Fibroblast of gingiva (primary cell): ENCODE measurements around the gene PDLIM3.
"Not testable (repeated sequence)": the region's sequence is repeated elsewhere in the genome, so short reads cannot be mapped to it uniquely, and the experiment has no call there.

Experiments used
- DNase-seq: peaks from one replicate; pipeline ENCODE4 v3.0.0-alpha.2; 2011; ENCODE audit warnings: low read depth

The PDLIM3 gene, protein sequence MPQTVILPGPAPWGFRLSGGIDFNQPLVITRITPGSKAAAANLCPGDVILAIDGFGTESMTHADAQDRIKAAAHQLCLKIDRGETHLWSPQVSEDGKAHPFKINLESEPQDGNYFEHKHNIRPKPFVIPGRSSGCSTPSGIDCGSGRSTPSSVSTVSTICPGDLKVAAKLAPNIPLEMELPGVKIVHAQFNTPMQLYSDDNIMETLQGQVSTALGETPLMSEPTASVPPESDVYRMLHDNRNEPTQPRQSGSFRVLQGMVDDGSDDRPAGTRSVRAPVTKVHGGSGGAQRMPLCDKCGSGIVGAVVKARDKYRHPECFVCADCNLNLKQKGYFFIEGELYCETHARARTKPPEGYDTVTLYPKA

DNA sequence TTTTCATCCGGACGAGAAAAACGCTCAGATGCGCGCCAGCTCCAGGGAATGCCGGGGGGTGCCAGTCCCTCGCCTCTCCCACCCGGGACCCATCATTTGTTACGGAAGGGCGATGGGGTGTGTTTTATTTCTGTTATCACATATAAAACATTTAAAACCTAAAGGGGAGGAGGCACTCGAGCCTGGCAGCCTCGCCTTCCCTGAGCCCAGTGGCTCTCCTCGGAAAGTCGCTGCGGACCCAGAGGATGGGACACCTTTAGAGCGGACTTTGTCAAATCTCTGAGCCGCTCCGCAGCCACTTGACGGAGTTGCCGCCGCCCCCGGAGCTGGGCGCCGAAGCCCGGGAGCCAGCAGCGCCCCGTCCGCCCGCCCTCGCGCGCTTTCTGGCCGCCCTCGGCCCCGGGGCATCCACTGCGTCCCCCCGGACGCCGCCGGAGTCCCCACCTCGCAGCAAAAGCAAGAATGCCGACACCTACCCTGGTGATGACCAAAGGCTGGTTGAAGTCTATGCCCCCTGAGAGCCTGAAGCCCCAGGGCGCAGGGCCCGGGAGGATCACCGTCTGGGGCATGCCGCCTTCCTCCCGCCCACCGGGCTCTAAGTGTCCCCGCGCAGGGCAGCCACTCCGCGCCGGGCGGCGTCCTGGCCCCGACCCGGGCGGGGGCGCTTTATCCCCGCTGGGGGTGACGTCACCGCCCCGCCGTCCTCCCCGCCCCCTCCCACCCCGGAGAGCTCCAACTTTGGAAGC is at the start of gene PDLIM3:
Gene PDLIM3 (minus strand): TSS at position 642 of the 746 bp plus-strand sequence. CDS start 73 bp downstream, at position 569.
- no peak for DNase-seq

DNA sequence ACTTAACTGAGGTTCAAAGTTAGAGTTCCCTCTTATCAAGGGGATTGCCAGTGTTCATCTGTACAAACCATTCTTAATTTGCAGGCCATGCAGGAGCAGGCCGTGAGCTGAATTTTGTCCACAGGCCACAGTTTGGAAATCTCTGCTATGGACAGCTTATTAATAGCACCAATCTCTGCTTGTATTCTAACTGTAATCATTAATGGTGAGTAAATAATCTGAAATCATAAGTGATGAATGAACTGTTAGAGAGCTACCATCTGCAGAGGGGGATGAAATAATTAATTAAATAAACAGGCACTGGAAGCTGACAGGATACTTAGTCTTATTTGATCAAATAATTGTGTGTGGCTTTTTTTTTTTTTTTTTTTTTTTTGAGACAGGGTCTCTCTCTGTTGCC is 48.5 kb upstream of the PDLIM3 start:
- DNase-seq, result no peak

DNA sequence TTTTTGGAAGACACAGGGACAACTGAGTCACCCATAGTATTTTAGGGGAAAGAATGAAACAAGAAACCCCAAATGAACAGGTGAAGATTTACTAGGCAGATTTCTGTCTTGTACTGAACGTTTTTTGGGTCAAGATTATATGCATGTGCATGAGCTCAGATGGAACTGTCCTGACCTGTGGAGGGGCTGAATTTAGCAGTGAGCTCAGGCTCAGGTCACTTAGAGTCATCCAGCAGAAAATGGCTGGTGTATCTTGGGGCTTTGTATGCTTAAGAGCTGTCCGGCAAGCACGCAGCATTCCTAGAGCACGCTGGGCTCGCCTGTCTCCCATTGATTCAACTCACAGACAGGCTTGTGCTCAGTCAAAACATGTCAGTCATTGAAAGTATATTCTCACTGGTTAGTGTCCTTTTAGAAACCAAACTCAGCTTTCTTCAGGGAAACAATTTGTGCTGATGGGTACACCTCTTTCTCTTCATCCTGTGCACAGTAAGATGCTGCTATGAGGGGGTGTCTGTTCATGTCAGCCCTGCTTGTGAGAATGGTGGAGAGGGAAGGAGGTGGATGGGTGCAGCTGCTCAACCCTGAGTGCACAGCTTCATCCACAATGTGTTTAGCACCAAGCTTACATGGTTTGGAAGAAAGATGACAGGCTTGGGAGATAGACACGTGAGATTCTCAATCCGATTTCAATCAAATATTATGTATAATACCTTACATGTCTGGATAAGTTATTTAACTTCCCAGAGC is 47.5 kb upstream of the PDLIM3 start:
- no peak for DNase-seq

DNA sequence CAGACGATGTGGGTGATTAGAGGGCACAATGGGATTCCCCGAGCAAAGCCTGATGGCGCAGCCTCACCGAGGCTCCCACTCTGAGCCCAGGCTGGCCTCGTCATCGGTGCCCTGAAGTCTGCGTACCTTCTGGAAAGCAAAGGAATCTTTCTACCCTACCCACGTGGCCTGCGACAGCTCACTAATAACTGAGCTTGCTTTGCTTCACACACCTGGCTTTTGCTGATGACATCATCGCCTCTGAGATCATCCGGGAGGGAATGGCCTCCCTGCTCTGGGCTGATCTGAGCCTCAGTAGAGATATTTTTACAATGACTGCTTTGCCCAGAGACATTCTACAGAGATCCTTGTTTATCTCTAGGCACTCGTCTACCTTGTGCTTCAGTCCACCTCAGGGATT is 45.4 kb upstream of the PDLIM3 start:
- DNase-seq, result no peak

DNA sequence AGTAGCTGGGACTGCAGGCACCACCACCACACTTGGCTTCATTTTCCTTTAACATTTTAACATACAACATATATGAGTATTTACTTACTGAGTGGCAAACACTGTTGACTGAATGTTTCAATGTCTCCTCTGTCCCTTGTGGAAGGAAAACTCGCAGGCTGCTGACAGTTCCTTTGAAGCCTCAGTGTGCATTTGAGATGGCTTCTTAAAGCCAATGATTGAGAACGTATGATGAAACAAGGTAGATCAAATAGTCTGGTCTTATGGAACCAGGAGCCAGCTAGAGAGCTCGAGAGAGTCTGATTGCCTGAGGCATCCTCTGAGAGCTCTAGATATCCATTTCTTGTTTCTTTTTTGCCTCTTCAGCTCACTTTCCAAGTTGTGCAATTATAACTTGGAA is 43.0 kb upstream of the PDLIM3 start:
- DNase-seq, result no peak

DNA sequence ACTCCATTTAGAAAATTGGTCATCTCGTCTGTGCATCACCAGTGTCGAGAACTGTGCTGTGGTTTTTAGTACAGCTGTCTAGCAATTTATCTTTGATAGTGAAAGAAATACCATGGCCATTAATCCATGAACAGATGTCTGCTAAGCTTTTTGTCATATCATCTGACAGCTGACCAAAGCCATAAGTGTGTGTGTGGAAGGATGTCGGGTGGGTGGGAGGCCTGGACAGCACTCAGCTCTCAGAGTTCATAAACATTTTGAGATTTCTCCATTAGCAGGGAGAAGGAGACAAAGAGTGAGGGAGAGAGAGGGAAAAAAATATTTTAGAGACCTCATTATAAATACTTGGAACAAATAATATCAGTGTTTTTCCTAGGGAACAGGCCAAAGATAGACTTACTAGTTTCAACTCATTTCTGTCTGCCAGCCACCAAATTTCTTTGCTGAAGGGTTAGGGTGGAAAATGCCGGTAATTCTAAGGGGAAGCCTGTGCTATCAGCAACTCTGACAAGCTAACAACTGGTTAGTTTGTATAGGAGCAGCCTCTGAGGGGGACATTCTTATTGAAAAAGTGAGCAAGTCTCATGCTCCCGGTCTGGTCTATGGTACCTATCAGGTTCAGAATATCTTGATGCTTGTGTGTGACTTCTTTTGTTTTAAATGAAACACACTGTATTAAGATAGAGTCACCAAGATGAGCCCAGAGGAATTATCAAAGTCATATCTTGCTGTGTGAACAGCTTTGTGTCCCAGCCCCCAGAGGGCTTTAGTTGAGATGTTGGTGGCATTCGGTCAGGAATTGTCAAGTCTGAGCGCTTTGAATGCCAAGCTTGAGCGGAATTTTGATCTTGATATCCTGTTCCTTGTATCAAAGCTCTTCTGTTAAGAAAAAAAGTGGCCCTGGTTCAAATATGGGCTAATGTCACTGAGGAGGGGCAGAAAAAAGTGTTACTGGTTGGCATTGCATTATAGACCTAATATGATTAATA is 41.9 kb upstream of the PDLIM3 start:
- DNase-seq, result no peak

DNA sequence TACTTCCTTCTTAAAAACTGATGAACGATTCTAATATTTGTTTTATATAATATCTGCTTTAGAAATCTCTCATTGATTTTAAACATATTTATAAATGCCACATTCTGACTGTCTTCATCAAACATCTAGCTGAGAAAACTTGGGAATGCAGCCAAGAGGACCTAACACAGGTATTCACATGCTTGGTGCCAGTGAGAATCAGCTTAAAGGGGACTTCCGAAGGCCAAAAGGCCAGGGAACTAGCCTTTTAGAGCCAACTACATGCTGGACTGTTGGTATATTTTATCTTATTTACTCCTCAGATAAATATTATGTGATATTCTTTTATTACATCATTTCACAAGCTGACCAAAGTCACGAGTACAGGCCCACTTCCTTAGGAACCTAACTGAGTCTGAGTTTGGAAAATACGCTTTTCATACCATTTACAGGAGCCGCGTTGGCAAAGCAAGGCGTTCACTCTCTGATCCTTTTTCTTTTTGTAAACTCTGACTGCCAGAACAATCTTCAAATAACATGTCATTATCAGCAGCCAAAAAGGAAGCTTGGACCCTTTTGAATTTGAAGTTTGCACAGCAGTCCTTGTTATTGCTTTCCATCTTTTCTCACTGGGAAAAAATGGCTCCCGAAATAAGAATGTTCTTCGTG is 41.1 kb upstream of the PDLIM3 start:
- no peak for DNase-seq

DNA sequence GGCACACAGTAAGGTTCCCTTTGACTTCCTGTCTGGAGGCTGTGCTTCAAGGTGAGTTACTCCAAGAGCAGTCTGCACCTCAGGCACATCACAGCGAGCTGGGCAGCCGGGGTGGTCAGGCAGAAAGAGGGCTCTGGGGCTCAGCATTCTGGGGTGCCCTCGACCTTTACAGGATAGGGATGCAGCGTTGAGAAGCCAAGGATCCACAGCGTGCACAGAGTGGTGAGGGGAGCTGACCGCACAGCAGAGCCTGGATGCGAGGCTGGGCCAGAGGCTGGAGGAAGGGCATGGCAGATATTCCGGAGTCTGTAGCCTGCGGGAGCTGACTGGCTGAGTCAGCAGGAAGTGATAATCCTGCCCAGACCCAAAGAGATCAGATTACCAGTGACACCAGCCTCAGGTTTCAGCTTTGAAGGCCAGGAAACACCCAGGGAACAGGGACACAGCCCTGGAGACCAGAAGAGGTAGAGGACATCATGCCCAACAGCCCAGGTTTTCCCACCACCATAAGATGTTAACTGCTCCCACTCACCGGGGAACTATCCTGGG is 38.4 kb upstream of the PDLIM3 start:
- peak; percentile 40 for DNase-seq

DNA sequence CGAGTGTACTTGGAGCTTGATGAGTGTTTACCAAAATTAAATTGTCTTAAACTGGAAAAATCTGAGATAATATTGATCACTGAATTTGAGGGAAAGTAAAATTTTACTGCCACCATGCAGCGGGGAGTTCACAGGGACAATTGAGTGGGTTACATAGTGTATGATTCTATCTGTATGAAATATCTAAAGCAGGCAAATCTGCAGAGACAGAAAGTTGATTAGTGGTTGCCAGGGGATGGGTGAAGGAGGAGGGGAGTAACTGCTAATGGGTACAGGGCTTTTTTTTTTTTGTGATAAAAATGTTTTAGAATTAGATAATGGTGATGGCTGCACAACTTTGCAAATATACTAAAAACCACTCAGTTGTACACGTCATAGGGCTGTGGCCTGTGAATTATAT is 35.4 kb upstream of the PDLIM3 start:
- no peak for DNase-seq

DNA sequence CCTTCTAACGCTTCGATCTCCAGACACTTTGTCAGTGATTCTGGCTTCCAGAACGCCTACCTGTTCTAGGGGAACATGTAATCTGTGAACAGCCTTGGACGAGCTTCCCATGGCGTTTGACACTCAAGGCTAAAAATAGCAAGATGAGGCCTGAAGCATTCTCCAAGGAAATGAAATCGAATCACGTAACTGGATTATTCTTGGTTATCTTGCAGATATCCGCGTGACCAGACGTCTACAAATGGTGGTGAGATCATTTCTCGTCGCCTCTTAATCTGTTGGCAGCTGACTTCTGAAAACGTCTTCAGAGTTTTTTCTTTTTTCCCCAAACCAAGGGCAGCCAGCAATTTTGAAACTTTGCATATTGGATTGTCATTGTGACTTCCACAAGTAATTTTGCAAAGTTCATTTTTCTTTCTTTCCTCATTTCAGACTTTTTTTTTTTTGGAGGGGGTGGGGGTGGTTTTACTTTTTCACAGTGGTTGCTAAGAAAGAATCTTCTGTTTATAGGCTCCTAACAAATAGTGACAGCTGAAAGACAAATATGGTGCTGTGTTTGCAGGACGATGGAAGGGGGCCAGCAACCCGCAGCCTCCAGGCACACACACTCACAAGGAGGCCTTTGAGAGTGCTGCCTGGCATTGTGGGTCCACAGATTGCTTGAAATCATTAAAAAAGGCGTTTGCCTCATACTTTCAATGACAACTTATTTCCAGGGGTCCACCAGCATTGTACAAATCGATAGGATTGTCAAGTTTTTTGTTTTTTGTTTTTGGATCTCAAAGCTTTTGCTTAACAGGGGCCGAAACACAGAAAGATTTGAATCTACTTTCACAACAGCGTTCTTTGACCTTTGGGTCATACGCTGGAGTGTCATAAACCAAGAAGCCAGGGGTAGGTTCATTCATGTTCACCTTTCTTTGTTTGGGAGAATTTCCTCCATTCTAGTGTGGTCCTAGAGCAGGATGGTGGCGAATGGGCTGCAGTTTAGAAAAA is 32.4 kb upstream of the PDLIM3 start:
- DNase-seq, result no peak

DNA sequence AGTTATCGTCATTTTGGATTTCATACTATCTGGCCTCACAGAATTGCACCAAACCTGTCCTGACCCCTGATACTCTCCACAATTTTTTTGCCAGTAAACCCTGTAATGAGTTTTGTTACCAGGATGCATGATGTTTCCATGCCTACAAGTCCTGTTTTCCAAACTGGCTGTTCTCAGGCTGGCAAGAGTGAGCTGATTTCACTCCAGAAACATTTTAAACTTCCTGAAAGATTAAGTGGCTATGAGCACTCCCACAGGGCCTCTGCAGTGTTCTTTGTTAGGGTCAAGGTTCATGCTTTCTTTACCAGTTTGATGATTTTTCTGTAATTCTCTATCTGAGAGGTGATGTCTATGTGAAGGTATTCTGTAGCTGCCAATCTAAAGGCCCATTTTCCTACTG is 31.7 kb upstream of the PDLIM3 start:
- DNase-seq, result peak; percentile 21

DNA sequence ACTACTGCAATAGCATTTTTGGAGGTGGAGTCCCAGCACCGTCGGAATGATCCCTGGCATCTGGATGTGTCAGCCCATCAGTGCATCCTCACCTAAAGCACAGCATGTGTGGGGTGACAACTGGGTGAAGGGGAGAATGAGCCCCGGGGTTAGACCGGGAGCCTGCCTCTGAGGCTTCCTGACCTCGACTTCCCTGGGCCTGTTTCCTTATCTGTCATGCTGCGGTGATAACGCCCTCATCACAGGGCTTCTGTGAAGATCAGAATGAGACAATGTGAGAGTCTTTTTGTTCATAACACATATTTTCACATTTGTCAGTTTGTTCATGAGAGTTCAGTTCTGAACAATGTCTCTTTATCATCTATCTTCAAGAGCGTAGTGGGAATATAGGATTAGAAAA is 31.1 kb upstream of the PDLIM3 start:
- no peak for DNase-seq

DNA sequence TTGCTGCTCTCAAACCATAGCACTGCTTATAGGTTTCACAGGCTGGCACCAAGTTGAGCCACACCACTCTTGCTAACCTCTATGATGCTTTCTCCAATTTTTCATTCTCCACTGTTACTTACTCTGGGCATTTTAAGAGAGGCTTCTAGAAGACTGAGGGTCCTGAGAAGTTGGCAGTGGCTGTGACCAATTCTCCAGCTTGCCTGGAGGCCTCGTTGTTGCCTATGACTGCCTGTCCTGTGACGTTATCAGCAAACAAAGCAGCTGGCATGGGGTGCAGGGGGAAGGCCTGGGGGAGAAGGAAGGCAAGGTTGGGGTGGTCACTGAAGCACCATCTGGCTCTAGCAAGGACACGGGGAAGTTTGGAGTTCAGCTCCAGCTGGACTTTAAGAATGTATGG is 30.4 kb upstream of the PDLIM3 start:
- no peak for DNase-seq

DNA sequence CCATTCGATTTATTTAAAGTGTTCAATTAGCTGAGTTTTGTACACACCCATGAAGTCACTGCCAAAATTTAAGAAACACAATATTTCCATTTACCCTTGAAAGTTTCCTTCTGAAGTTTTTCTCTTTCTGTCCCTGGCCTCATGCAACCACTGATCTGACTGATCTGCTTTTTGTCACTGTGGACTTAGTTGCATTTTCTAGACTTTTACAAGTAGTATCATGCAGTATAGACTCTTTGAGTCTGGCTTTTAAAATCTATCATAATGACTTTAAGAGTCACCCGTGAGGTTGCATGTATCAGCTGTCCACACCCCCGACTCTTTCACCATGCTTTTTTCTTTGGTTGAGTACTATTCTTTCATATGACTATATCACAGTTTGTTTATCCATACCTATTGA is 29.0 kb upstream of the PDLIM3 start:
- DNase-seq, result no peak

DNA sequence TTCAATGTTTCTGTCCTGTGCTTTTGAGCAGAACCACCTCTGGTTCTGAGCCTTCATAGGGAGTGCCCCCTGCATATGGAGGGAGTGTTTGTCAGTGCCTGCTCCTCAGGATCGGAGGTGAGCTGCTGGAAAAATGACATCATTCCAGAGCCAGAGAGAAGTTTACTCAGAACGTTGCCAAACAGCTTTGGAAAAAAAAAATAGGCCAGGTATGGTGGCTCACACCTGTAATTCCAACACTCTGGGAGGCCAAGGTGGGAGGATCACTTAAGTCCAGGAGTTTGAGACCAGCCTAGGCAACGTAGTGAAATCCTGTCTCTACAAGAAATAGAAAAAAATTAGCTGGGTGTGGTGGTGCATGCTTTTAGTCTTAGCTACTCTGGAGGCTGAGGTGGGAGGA is 27.2 kb upstream of the PDLIM3 start:
- DNase-seq, result no peak

DNA sequence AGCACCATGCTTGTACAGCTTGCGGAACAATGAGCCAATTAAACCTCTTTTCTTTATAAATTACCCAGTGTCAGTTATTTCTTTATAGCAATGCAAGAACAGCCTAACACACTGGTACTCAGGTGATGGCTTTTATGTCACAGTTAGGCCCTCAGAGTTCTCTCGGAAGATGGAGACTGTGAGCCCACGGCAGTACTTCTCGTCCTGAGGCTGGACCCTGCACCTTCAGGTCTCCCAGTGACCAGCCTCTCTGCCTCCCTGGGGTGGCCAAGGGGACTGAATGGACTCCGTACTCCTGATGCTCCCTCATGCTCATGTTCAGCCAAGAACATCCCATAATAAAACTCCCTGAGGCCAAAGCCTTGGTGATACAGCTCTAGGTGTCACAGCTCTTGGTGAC is 25.0 kb upstream of the PDLIM3 start:
- DNase-seq, result no peak

DNA sequence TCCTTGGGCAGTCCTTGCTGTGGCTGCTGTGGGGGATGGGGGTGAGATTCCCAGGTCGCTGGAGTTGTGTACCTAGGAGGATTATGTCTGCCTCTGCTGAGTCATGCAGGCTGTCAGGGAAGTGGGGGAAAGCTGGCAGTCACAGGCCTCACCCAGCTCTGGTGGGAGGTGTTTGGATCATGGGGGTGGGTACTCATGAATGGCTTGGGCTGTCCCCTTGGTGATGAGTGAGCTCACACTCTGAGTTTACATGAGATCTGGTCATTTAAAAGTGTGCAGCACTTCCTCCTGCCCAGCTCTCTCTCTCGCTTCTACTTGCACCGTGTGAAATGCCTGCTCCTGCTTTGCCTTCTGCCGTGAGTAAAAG is 24.6 kb upstream of the PDLIM3 start:
- no peak for DNase-seq

DNA sequence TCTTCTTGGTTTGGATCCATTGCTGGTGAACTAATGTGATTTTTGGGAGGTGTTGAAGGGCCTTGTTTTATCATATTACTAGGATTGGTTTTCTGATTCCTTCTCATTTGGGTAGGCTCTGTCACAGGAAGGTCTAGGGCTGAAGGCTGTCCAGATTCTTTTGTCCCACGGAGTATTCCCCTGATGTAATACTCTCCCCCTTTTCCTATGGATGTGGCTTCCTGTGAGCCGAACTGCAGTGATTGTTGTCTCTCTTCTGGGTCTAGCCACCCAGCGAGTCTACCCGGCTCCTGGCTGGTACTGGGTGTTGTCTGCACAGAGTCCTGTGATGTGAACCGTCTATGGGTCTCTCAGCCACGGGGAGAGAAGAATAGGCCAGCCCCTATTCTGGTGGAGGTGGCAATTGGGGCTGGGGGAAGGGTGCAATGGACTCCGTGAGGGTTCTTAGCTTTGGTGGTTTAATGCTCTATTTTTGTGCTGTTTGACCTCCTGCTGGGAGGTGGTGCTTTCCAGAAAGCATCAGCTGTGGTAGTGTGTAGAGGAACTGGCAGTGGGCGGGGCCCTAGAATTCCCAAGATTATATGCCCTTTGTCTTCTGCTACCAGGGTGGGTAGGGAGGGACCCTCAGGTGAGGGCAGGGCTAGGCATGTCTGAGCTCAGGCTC is 24.1 kb upstream of the PDLIM3 start:
- DNase-seq, result not testable (repeated sequence)
